Measurements from ENCODE around the gene PRKAG2.

DNA sequence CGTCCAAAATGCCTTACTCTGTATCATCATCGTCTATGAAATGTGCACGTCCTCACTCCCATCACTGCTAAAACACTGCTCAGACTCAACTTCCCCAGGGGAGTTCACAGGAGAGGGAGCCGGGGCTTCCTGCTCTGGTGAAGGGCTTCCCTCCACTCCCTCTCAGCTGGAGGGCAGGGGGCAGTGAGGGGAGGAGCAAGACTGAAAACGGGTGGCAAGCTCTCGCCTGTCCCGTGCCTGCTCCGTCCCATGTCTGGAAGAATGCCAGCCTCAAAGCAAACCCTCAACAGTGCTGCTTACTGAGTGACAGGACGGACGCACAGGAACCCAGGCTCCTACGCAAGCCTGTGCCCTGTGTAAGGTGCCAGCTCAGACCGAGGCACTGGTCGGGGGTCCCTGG lies 25.1 kb downstream of the PRKAG2 start:
- TF ChIP-seq, protein P1, sequence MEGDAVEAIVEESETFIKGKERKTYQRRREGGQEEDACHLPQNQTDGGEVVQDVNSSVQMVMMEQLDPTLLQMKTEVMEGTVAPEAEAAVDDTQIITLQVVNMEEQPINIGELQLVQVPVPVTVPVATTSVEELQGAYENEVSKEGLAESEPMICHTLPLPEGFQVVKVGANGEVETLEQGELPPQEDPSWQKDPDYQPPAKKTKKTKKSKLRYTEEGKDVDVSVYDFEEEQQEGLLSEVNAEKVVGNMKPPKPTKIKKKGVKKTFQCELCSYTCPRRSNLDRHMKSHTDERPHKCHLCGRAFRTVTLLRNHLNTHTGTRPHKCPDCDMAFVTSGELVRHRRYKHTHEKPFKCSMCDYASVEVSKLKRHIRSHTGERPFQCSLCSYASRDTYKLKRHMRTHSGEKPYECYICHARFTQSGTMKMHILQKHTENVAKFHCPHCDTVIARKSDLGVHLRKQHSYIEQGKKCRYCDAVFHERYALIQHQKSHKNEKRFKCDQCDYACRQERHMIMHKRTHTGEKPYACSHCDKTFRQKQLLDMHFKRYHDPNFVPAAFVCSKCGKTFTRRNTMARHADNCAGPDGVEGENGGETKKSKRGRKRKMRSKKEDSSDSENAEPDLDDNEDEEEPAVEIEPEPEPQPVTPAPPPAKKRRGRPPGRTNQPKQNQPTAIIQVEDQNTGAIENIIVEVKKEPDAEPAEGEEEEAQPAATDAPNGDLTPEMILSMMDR (IDR thresholded peaks at IDR 0.05; ENCODE audit: low read depth, low read length, poor library complexity, severe bottlenecking) = no peak
- TF ChIP-seq EZH2phosphoT487 (IDR thresholded peaks at IDR 0.05; ENCODE audit: borderline replicate concordance, low read length) = no peak

All from DOHH2 (cell line).